ENCODE results near the gene NOL4L. TPM values are rescaled to one million over a fixed set of nuclear protein-coding genes. Genes with fewer than 3 reads are reported as not detected.
"Not testable (repeated sequence)": the region's sequence is repeated elsewhere in the genome, so short reads cannot be mapped to it uniquely, and the experiment has no call there.

NOL4L gene
- total and polyA plus RNA-seq, 7 donors, result 0.61 to 2.7 (median 1.3) TPM

DNA sequence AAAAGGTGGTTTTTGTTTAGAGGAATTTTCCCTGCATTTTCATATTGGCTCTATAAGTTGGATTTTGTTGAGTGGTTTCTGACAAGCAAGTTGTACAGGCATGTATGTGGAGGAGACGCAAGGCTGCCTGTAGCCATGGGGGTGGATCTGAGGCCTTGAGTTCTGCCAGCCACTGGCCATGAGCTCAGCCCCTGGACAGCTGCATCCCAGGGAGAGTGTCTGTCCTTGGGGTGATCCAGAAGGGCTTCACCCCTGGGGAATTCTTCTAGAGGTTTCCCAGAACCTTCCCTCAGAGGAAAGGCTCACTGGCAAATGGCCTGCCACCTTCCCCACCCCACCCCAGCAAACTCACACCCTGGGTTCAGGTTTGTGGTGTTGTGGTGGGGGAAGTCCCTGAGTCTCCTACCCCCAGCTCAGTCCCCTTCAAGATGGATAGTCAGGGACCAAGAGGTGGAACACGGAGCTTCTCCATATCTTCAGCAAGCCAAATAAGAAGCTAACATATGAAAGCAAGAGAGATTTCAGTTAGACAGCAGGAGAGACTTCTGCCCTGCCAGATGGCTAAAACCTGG, 11.6 kb upstream of the NOL4L start:
- Histone ChIP-seq H3K9me3 (no peaks in the 10 kb centered on the region), H3K4me3 (no peak overlapping the region), H3K27ac (no peak overlapping the region), H3K36me3 (ENCODE audit: insufficient read depth in 1 of 2, low read depth in 1 of 2) (no peaks in the 10 kb centered on the region), H3K4me1 (no peaks in the 10 kb centered on the region), H3K27me3 (ENCODE audit: insufficient read depth in 3 of 3, low read length in 2 of 3) (no peaks in the 10 kb centered on the region)
- ATAC-seq (no peak), DNase-seq (no peak)
- TF ChIP-seq, protein P1, sequence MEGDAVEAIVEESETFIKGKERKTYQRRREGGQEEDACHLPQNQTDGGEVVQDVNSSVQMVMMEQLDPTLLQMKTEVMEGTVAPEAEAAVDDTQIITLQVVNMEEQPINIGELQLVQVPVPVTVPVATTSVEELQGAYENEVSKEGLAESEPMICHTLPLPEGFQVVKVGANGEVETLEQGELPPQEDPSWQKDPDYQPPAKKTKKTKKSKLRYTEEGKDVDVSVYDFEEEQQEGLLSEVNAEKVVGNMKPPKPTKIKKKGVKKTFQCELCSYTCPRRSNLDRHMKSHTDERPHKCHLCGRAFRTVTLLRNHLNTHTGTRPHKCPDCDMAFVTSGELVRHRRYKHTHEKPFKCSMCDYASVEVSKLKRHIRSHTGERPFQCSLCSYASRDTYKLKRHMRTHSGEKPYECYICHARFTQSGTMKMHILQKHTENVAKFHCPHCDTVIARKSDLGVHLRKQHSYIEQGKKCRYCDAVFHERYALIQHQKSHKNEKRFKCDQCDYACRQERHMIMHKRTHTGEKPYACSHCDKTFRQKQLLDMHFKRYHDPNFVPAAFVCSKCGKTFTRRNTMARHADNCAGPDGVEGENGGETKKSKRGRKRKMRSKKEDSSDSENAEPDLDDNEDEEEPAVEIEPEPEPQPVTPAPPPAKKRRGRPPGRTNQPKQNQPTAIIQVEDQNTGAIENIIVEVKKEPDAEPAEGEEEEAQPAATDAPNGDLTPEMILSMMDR (IDR thresholded peaks at IDR 0.05), result no peak
- WGBS, 3 donors, result 48 to 65% (median 57%) methylated on average over 2 of the region's 2 CpGs
- intact Hi-C loops (cut with DNase I), result no loop called here

DNA sequence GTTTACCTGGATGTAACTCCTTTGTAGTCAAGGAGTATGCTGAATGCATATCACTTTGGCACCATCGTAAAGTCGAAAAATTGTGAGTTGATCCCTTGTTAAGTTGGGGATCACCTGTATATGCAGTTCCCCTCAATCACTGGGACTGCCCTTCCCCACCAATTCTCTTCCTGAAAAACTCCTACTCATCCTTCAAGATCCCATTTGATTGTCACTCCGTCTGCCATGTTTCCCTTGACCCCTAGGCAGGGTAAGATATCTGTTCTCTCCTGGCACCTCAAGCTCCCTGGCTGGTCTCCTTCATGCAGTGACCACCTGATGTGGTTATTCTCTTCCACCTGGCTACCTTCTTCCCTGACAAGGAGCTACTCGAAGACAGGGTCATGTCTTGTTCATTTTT, 10.0 kb upstream of the NOL4L start:
- 82 to 89% (median 83%) methylated on average over 4 of the region's 4 CpGs for WGBS, 3 donors
- intact Hi-C loops (cut with DNase I), result loop anchor here in 1 of 2 donors (2.0 kb wide), 1 partner anchor 16 kb away; no protein-coding TSS in a partner anchor
- no peak overlapping the region for H3K27ac ChIP-seq
- H3K9me3 ChIP-seq, result no peaks in the 10 kb centered on the region
- no peak overlapping the region for H3K4me3 ChIP-seq
- no peak for ATAC-seq
- H3K4me1 ChIP-seq, result no peaks in the 10 kb centered on the region
- H3K36me3 ChIP-seq (ENCODE audit: insufficient read depth in 1 of 2, low read depth in 1 of 2), result no peaks in the 10 kb centered on the region
- TF ChIP-seq, protein P1 (IDR thresholded peaks at IDR 0.05), result no peak
- no peaks in the 10 kb centered on the region for H3K27me3 ChIP-seq (ENCODE audit: insufficient read depth in 3 of 3, low read length in 2 of 3)
- DNase-seq, result no peak

DNA sequence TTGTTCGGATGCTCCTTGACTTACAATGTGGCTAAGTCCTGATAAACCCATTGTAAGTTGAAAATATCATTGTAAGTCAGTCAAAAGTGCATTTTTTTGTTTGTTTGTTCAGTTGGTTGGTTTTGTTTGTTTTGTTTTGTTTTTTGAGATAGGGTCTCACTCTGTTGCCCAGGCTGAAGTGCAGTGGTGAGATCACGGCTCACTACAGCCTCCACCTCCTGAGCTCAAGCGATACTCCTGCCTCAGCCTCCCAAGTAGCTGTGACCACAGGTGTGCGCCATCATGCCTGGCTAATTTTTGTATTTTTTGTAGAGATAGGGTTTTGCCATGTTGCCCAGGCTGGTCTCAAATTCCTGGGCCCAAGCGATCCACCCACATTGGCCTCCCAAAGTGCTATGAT, 9.5 kb upstream of the NOL4L start:
- intact Hi-C loops (cut with DNase I), result loop anchor here in 1 of 2 donors (2.0 kb wide), 1 partner anchor 16 kb away; no protein-coding TSS in a partner anchor
- WGBS, 3 donors, result 95 to 97% (median 96%) methylated on average over 5 of the region's 5 CpGs

DNA sequence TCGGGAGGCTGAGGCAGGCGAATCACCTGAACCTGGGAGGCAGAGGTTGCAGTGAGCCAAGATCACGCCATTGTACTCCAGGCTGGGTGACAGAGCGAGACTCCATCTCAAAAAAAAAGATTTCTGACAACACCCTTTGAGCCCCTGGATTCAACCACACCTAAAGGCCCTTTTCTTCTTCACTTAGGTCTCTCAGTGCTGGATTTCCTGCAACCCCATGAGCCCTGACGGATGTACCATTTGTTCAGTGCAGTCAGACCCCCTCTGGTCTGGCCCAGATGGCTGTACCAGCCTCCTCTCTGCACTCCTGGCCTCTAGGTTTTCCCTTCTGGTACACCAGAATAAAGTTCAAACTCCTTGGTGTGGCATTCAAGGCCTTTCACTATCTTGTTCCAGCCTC, 9.1 kb upstream of the NOL4L start:
- DNase-seq (no peak), ATAC-seq (no peak)
- Histone ChIP-seq H3K4me3 (no peak overlapping the region), H3K4me1 (no peaks in the 10 kb centered on the region), H3K27ac (no peak overlapping the region), H3K36me3 (ENCODE audit: insufficient read depth in 1 of 2, low read depth in 1 of 2) (no peaks in the 10 kb centered on the region), H3K9me3 (no peaks in the 10 kb centered on the region), H3K27me3 (ENCODE audit: insufficient read depth in 3 of 3, low read length in 2 of 3) (peaks cover 0 to 1% (median 0%) of the 10 kb centered on the region in 3 donors)
- intact Hi-C loops (cut with DNase I), result loop anchor here in 1 of 2 donors (2.0 kb wide), 1 partner anchor 15 kb away; no protein-coding TSS in a partner anchor
- 93 to 99% (median 95%) methylated on average over 5 of the region's 5 CpGs for WGBS, 3 donors
- TF ChIP-seq, protein P1 (IDR thresholded peaks at IDR 0.05), result no peak

More for the DNA sequence above, 9.5 kb upstream of the NOL4L start:
- H3K4me1 ChIP-seq; H3K4me3 ChIP-seq; H3K27me3 ChIP-seq (ENCODE audit: insufficient read depth in 3 of 3, low read length in 2 of 3); DNase-seq; H3K36me3 ChIP-seq (ENCODE audit: insufficient read depth in 1 of 2, low read depth in 1 of 2); ATAC-seq; H3K27ac ChIP-seq; H3K9me3 ChIP-seq: not testable (repeated sequence)

DNA sequence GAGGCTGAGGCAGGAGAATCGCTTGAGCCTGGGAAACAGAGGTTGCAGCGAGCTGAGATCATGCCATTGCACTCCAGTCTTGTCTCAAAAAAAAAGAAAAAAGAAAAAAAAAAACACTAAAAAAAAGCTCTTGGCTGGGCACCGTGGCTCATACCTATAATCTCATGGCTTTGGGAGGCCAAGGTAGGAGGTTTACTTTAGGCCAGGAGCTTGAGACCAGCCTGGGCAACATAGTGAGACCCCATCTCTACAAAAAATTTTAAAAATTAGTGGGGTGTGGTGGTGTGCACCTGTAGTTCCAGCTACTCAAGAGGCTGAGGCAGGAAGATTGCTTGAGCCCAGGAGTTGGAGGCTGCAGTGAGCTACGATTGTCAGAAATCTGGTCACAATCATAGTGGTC, 7.5 kb upstream of the NOL4L start:
- H3K36me3 ChIP-seq (ENCODE audit: insufficient read depth in 1 of 2, low read depth in 1 of 2); DNase-seq; H3K9me3 ChIP-seq; H3K4me3 ChIP-seq; H3K27me3 ChIP-seq (ENCODE audit: insufficient read depth in 3 of 3, low read length in 2 of 3); H3K27ac ChIP-seq; ATAC-seq; H3K4me1 ChIP-seq; intact Hi-C loops (cut with DNase I): not testable (repeated sequence)
- WGBS, 3 donors, result 89 to 99% (median 98%) methylated on average over 4 of the region's 4 CpGs

DNA sequence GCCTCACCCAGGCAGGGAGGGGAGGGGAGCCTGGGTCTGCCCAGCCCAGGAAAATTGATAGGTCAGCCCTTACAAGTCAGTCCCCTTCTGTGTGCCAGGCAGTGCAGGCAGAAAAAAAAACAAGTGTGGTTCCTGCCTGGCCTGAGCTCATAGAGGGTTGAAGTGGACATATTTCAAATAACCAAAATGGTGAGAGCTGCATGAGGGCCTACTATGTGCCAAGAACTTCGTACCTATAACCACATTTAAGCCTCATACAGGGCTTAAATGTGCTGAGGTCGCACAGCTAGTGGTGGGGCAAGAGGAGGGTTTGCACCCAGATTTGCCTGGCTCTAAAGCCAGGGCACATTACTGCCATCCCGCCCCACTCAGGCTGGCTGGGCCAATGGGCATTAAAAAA, 6.9 kb upstream of the NOL4L start:
- Histone ChIP-seq H3K4me1 (no peaks in the 10 kb centered on the region), H3K27me3 (ENCODE audit: insufficient read depth in 3 of 3, low read length in 2 of 3) (peaks cover 0 to 9% (median 0%) of the 10 kb centered on the region in 3 donors), H3K27ac (no peak overlapping the region), H3K4me3 (no peak overlapping the region), H3K9me3 (no peaks in the 10 kb centered on the region), H3K36me3 (ENCODE audit: insufficient read depth in 1 of 2, low read depth in 1 of 2) (no peaks in the 10 kb centered on the region)
- DNase-seq (no peak), ATAC-seq (no peak)
- TF ChIP-seq, protein P1 (IDR thresholded peaks at IDR 0.05), result no peak
- 72 to 78% (median 75%) methylated on average over 3 of the region's 3 CpGs for WGBS, 3 donors
- intact Hi-C loops (cut with DNase I), result no loop called here
